Keratinocyte (primary cell): ENCODE measurements around the gene RITA1. TPM values are rescaled to one million over a fixed set of nuclear protein-coding genes. Genes with fewer than 3 reads are reported as not detected.

Source experiments
- DNase-seq: peaks from one replicate; pipeline ENCODE4 v3.0.0-alpha.2; 2011; ENCODE audit warnings: low read depth, missing footprints, low spot score
- FAIRE-seq: peaks from 2 replicates; lab custom pipeline; 2011; peaks lifted over from hg19 to GRCh38; lab: Jason Lieb, UNC
- H2AFZ ChIP-seq: 2 replicates; pipeline ENCODE4 v1.6.0; 2012; ENCODE audit warnings: low read length, control low read depth, inconsistent platforms; ENCODE audit not compliant: control insufficient read depth
- H3K27ac ChIP-seq: 2 replicates; pipeline ENCODE4 v1.5.1; 2011; ENCODE audit warnings: low read length; ENCODE audit not compliant: control insufficient read depth, insufficient read depth
- H3K27me3 ChIP-seq: 3 replicates; pipeline ENCODE4 v1.6.0; 2011; ENCODE audit warnings: low read length; ENCODE audit not compliant: control insufficient read depth, insufficient read depth; ENCODE audit errors: extremely low read depth
- H3K36me3 ChIP-seq, 2 experiments: 2 replicates in 1 of 2; 3 replicates in 1 of 2; pipeline ENCODE4 v1.5.1; 2011; ENCODE audit warnings: low read length in 2 of 2, mild to moderate bottlenecking in 1 of 2; ENCODE audit not compliant: control insufficient read depth in 2 of 2, insufficient read depth in 2 of 2; ENCODE audit errors: extremely low read depth in 1 of 2
- H3K4me1 ChIP-seq: 3 replicates; pipeline ENCODE4 v1.5.1; 2011; ENCODE audit warnings: low read length; ENCODE audit not compliant: control insufficient read depth, insufficient read depth; ENCODE audit errors: extremely low read depth
- H3K4me2 ChIP-seq: 3 replicates; pipeline ENCODE4 v1.6.0; 2011; ENCODE audit warnings: low read depth, low read length; ENCODE audit not compliant: control insufficient read depth, insufficient read depth; ENCODE audit errors: extremely low read depth
- H3K4me3 ChIP-seq, 3 experiments: fragments of 200-600 bp in 1 of 3; sonication (generic) in 1 of 3; 2 replicates in 2 of 3; 3 replicates in 1 of 3; pipeline ENCODE4 v1.5.1; 2011 to 2016; ENCODE audit warnings: low read length in 3 of 3, mild to moderate bottlenecking in 3 of 3, control low read depth in 2 of 3, inconsistent platforms in 1 of 3, low read depth in 1 of 3, mixed read lengths in 1 of 3, mixed run types in 1 of 3, moderate library complexity in 1 of 3; ENCODE audit not compliant: control insufficient read depth in 2 of 3, insufficient read depth in 2 of 3; ENCODE audit errors: extremely low read depth in 1 of 3
- H3K79me2 ChIP-seq: 2 replicates; pipeline ENCODE4 v1.6.0; 2012; ENCODE audit warnings: low read length; ENCODE audit not compliant: control insufficient read depth, insufficient read depth
- H3K9ac ChIP-seq: 3 replicates; pipeline ENCODE4 v1.6.0; 2011; ENCODE audit warnings: low read length; ENCODE audit not compliant: control insufficient read depth, insufficient read depth; ENCODE audit errors: extremely low read depth
- H3K9me1 ChIP-seq: 3 replicates; pipeline ENCODE4 v1.6.0; 2011; ENCODE audit warnings: low read length; ENCODE audit not compliant: control insufficient read depth, insufficient read depth; ENCODE audit errors: extremely low read depth
- H3K9me3 ChIP-seq: 2 replicates; pipeline ENCODE4 v1.5.1; 2012; ENCODE audit warnings: low read depth, low read length; ENCODE audit not compliant: control insufficient read depth
- H4K20me1 ChIP-seq: 3 replicates; pipeline ENCODE4 v1.6.0; 2011; ENCODE audit warnings: low read length; ENCODE audit not compliant: control insufficient read depth, insufficient read depth; ENCODE audit errors: extremely low read depth
- EZH2 ChIP-seq: IDR thresholded peaks from one replicate; pipeline ENCODE4 v1.6.1; 2012; ENCODE audit warnings: inconsistent platforms, mild to moderate bottlenecking, low read length, moderate library complexity
- dilution Hi-C: fragments of 300-500 bp; cut with MboI; formaldehyde crosslinking; loops from one replicate; pipeline ENCODE4 v1.7.0; 2020; ENCODE audit warnings: low sequenced_read_pairs; ENCODE audit not compliant: extremely low pct_ligation_motif_present
- polyA plus RNA-seq, 5 experiments: library from polyadenylated mRNA; depleted of rRNA in 3 of 5; stranded (reverse) in 3 of 5; stranded (forward) in 1 of 5; unstranded in 1 of 5; fragments of >200 nt; gene quantifications; 1 replicate in 1 of 5; 2 replicates in 3 of 5; 3 replicates in 1 of 5; pipeline versions ENCODE4 v1.2.1 to v1.2.3, GENCODE V29; 2011 to 2012; ENCODE audit warnings: missing spikeins in 2 of 5, low read depth in 1 of 5, low replicate concordance in 1 of 5
- TF ChIP-seq, protein P1 (sequence below), 3 experiments: IDR thresholded peaks in 1 of 3; conservative IDR thresholded peaks in 1 of 3; optimal IDR thresholded peaks in 1 of 3; 2 replicates in 2 of 3; 3 replicates in 1 of 3; pipeline versions ENCODE3 to v1.5.1; 2011; ENCODE audit warnings: low read length in 3 of 3, mild to moderate bottlenecking in 3 of 3, moderate library complexity in 2 of 3, control low read depth in 1 of 3, inconsistent platforms in 1 of 3; ENCODE audit not compliant: insufficient read depth in 2 of 3; ENCODE audit errors: extremely low read depth in 1 of 3

RITA1 gene
- polyA plus RNA-seq, 1 donor (not counting 4 experiments of a cell fraction or from before 2014, with no cell fraction given): 11.8 TPM

DNA sequence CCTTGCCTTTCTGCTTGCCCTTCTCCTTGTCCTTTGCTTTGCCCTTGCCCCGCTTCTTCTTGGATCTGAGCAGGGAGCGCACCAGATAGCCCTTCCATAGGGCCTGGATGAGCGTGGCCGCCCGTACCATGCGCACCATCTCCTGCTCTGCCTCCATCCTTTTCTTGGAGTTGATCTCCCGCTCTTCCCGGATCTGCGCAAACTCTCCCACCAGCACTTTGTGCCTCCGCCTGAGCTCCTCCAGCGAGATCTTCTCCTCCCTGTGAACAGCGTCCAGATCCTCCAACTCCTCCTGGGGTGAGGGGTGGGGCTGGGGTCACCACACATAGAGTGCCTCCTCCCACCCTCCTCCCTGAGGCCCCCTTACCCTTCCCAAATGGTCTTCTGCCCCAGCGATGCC is 10.1 kb downstream of the RITA1 start:
- H3K4me2 ChIP-seq: no peak overlapping the region
- no peaks in the 10 kb centered on the region for H3K9me3 ChIP-seq
- no peaks in the 10 kb centered on the region for H3K27me3 ChIP-seq
- H3K9me1 ChIP-seq: no peaks in the 10 kb centered on the region
- TF ChIP-seq, protein P1, sequence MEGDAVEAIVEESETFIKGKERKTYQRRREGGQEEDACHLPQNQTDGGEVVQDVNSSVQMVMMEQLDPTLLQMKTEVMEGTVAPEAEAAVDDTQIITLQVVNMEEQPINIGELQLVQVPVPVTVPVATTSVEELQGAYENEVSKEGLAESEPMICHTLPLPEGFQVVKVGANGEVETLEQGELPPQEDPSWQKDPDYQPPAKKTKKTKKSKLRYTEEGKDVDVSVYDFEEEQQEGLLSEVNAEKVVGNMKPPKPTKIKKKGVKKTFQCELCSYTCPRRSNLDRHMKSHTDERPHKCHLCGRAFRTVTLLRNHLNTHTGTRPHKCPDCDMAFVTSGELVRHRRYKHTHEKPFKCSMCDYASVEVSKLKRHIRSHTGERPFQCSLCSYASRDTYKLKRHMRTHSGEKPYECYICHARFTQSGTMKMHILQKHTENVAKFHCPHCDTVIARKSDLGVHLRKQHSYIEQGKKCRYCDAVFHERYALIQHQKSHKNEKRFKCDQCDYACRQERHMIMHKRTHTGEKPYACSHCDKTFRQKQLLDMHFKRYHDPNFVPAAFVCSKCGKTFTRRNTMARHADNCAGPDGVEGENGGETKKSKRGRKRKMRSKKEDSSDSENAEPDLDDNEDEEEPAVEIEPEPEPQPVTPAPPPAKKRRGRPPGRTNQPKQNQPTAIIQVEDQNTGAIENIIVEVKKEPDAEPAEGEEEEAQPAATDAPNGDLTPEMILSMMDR (optimal IDR thresholded peaks at IDR 0.05 in 1 of 3, IDR thresholded peaks at IDR 0.05 in 1 of 3, conservative IDR thresholded peaks at IDR 0.05 in 1 of 3; ENCODE audit: extremely low read depth in 1 of 3, insufficient read depth in 2 of 3, low read length in 3 of 3): no peak
- no peak for TF ChIP-seq EZH2
- H3K4me3 ChIP-seq: no peak overlapping the region
- H3K27ac ChIP-seq: no peak overlapping the region
- H3K36me3 ChIP-seq: peaks cover 2 to 3% of the 10 kb centered on the region in 2 experiments
- FAIRE-seq (no peak), DNase-seq (no peak)
- H4K20me1 ChIP-seq: no peaks in the 10 kb centered on the region
- H3K79me2 ChIP-seq: no peaks in the 10 kb centered on the region
- H3K4me1 ChIP-seq: peaks cover 6% of the 10 kb centered on the region
- no peak overlapping the region for H3K9ac ChIP-seq
- dilution Hi-C loops: no loop called here
- no peak overlapping the region for H2AFZ ChIP-seq

DNA sequence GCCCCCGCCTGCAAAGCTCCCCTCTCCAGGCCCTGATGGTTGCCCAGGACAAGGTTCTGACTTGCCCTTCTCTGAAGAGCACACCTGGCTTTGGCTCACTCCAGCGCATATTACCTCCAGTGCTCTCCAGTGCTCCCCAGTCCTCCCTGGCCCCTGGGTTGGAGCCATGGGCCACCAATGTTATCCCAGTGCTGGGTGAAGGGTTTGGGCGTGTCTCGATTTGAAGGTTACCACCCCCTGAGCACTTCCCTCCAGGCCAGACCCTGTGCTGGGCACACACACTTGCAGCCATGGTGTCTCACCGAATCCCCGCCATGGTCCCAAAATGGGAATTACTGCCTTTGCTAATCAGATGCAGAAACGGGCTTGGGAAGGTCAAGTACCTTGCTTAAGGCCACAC is 11.1 kb downstream of the RITA1 start:
- Histone ChIP-seq H4K20me1 (no peaks in the 10 kb centered on the region), H3K36me3 (peaks cover 2 to 3% of the 10 kb centered on the region in 2 experiments), H3K27me3 (no peaks in the 10 kb centered on the region), H3K79me2 (no peaks in the 10 kb centered on the region), H3K9me1 (no peaks in the 10 kb centered on the region), H2AFZ (no peak overlapping the region), H3K27ac (no peak overlapping the region), H3K4me1 (peaks cover 6% of the 10 kb centered on the region), H3K4me3 (no peak overlapping the region), H3K4me2 (no peak overlapping the region), H3K9me3 (no peaks in the 10 kb centered on the region), H3K9ac (no peak overlapping the region)
- no peak for DNase-seq
- TF ChIP-seq EZH2: no peak
- TF ChIP-seq, protein P1 (optimal IDR thresholded peaks at IDR 0.05 in 1 of 3, IDR thresholded peaks at IDR 0.05 in 1 of 3, conservative IDR thresholded peaks at IDR 0.05 in 1 of 3; ENCODE audit: extremely low read depth in 1 of 3, insufficient read depth in 2 of 3, low read length in 3 of 3): no peak
- dilution Hi-C loops: no loop called here
- no peak for FAIRE-seq
